ENCODE measurements around the gene ABRACL.

ABRACL gene

GRCh38 chr6:139028658-139029469 is at the start of gene ABRACL:
TSS of gene ABRACL (plus strand) at chr6:139028745. CDS start at chr6:139034161, 5,416 bp downstream.
- H3K27ac ChIP-seq: peak within 1 kb of the TSS; percentile 65
- in situ Hi-C loops (cut with HindIII; ENCODE audit: low pct_ligation_motif_present, low sequenced_read_pairs): no loop called here
- H3K36me3 ChIP-seq (replicated peaks): peaks cover 2% of the 10 kb centered on the region
- peak; percentile 59 for DNase-seq
- H3K4me3 ChIP-seq (ENCODE audit: low read depth, low read length): peak within 1 kb of the TSS; percentile 94
- TF ChIP-seq CTCF (IDR thresholded peaks at IDR 0.05; ENCODE audit: low read depth, low read length, missing control alignments): no peak
- H3K27me3 ChIP-seq (replicated peaks): no peaks in the 10 kb centered on the region

GRCh38 chr6:138979365-138979764 is 49.2 kb upstream of the ABRACL start:
- no peak overlapping the region for H3K27ac ChIP-seq
- no peak overlapping the region for H3K4me3 ChIP-seq (ENCODE audit: low read depth, low read length)
- H3K36me3 ChIP-seq (replicated peaks): no peaks in the 10 kb centered on the region
- no peak for TF ChIP-seq CTCF (IDR thresholded peaks at IDR 0.05; ENCODE audit: low read depth, low read length, missing control alignments)
- H3K27me3 ChIP-seq (replicated peaks): no peaks in the 10 kb centered on the region
- in situ Hi-C loops (cut with HindIII; ENCODE audit: low pct_ligation_motif_present, low sequenced_read_pairs): no loop called here
- DNase-seq: no peak

- Histone ChIP-seq H3K27me3 (replicated peaks) (no peaks in the 10 kb centered on the region), H3K36me3 (replicated peaks) (no peaks in the 10 kb centered on the region), H3K27ac (no peak overlapping the region), H3K4me3 (ENCODE audit: low read depth, low read length) (no peak overlapping the region)
- no peak for TF ChIP-seq CTCF (IDR thresholded peaks at IDR 0.05; ENCODE audit: low read depth, low read length, missing control alignments)
- DNase-seq: no peak
- in situ Hi-C loops (cut with HindIII; ENCODE audit: low pct_ligation_motif_present, low sequenced_read_pairs): no loop called here
Observed at GRCh38 chr6:138979813-138980668, 48.5 kb upstream of the ABRACL start.

GRCh38 chr6:138981416-138981815 is 47.1 kb upstream of the ABRACL start:
- no peaks in the 10 kb centered on the region for H3K27me3 ChIP-seq (replicated peaks)
- H3K36me3 ChIP-seq (replicated peaks): no peaks in the 10 kb centered on the region
- TF ChIP-seq CTCF (IDR thresholded peaks at IDR 0.05; ENCODE audit: low read depth, low read length, missing control alignments): no peak
- no peak for DNase-seq
- no peak overlapping the region for H3K4me3 ChIP-seq (ENCODE audit: low read depth, low read length)
- H3K27ac ChIP-seq: no peak overlapping the region
- in situ Hi-C loops (cut with HindIII; ENCODE audit: low pct_ligation_motif_present, low sequenced_read_pairs): no loop called here

- no peaks in the 10 kb centered on the region for H3K36me3 ChIP-seq (replicated peaks)
- H3K27ac ChIP-seq: no peak overlapping the region
- in situ Hi-C loops (cut with HindIII; ENCODE audit: low pct_ligation_motif_present, low sequenced_read_pairs): no loop called here
- H3K27me3 ChIP-seq (replicated peaks): no peaks in the 10 kb centered on the region
- peak overlapping the region; percentile 92 for H3K4me3 ChIP-seq (ENCODE audit: low read depth, low read length)
- no peak for TF ChIP-seq CTCF (IDR thresholded peaks at IDR 0.05; ENCODE audit: low read depth, low read length, missing control alignments)
- peak; percentile 8 for DNase-seq
Observed at GRCh38 chr6:138986578-138986977, 42.0 kb upstream of the ABRACL start.

Data from brain microvascular endothelial cell (primary cell).